ENCODE results near the gene LTA4H.

The LTA4H gene

DNA sequence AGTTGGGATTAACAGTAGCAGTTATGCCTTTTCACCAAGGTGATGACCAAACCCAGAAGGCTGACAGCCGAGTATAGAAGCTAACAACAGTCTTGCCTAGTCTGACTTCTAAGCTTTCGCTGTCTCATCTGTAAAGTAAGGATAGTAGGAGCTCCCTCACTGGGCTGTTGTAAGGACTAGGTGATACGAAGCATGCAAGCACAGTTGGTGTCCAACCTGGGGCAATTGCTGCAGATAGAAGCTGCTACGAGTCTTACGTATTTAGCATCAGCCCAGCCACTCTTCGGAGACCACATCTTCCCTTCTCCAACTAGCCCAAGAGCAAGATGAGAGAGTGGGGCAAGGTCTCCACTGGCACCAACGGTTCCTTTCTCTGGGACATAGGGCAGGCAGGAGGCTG, 45.3 kb downstream of the LTA4H start:
- TF ChIP-seq, protein P1, sequence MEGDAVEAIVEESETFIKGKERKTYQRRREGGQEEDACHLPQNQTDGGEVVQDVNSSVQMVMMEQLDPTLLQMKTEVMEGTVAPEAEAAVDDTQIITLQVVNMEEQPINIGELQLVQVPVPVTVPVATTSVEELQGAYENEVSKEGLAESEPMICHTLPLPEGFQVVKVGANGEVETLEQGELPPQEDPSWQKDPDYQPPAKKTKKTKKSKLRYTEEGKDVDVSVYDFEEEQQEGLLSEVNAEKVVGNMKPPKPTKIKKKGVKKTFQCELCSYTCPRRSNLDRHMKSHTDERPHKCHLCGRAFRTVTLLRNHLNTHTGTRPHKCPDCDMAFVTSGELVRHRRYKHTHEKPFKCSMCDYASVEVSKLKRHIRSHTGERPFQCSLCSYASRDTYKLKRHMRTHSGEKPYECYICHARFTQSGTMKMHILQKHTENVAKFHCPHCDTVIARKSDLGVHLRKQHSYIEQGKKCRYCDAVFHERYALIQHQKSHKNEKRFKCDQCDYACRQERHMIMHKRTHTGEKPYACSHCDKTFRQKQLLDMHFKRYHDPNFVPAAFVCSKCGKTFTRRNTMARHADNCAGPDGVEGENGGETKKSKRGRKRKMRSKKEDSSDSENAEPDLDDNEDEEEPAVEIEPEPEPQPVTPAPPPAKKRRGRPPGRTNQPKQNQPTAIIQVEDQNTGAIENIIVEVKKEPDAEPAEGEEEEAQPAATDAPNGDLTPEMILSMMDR (IDR thresholded peaks at IDR 0.05), result no peak
- Histone ChIP-seq H3K4me3 (no peak overlapping the region), H3K27ac (no peak overlapping the region), H3K9me3 (no peaks in the 10 kb centered on the region), H3K36me3 (no peaks in the 10 kb centered on the region), H3K4me1 (no peaks in the 10 kb centered on the region), H3K27me3 (no peaks in the 10 kb centered on the region)
- DNase-seq, result no peak
- intact Hi-C loops (cut with DNase I; ENCODE audit: low total_unique reads), result loop anchor here (10.0 kb wide), 1 partner anchor 415 kb away; no protein-coding TSS in a partner anchor

DNA sequence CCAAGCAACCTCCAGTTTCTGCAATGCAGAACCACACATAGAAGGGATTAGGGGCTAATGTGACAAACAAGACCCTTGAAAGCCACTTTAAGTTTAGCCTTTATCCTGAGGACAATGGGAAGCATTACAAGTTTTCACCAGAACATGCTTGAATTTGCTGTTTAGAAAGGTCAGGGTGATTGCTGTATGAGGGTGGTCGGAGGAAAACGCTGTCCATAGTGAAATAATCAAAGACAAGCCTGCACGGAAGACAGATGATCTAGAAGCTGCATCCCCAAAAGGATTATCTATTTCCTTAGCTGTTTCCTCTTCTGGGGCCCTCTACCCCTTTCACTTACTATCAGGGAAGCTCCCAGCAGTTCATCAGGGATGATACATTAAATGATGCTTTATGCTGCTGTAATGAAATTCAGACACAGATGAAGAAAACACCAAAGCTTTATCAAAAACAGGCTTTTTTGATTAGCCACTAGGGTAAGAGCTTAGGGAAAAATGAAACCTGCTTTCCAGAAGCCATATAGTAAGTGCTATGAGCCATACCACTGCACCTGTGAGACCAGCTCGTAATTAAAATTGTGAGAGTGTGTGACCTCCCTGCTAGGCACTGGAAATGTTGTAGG, 45.8 kb downstream of the LTA4H start:
- TF ChIP-seq, protein P1 (IDR thresholded peaks at IDR 0.05), result no peak
- intact Hi-C loops (cut with DNase I; ENCODE audit: low total_unique reads), result loop anchor here (10.0 kb wide), 1 partner anchor 415 kb away; no protein-coding TSS in a partner anchor
- no peak for DNase-seq
- Histone ChIP-seq H3K36me3 (no peaks in the 10 kb centered on the region), H3K4me1 (no peaks in the 10 kb centered on the region), H3K9me3 (no peaks in the 10 kb centered on the region), H3K27ac (no peak overlapping the region), H3K27me3 (no peaks in the 10 kb centered on the region), H3K4me3 (no peak overlapping the region)

DNA sequence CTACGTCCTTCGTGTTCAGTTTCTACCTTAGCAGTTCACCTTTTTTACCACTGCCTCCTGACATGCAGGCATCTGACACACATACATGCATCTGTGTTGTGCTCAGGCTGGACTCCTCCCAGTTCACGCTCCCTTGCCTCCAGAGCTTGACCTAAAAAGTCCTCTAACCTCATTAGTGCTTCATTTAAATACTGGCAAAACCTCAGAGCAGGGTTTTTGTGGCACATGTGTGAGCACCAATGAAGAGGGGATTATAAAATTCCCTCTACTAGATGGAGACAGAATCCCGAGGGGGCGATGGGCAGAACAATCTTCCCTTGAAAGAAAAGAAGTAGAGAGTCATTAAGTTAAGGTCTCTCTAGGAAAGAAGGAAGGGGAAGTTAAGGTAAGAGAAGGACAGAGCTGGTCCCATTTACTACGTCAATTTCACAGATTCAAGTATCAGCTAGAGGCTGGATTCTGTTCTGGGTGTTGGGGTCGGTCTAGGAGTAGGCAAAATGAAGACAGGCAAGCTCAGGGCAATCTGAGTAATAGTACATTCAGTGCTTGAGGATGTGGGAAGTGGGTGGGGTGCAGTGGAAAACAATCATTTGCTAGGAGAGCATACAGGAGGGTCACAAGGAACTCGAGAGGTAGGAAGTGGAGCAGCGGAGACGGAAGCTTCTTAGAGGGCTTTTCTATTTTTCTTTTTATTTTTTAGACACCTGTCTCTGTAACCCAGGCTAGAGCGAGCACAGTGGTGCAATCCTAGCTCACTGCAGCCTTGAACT, 46.7 kb downstream of the LTA4H start:
- intact Hi-C loops (cut with DNase I; ENCODE audit: low total_unique reads), result no loop called here
- Histone ChIP-seq H3K4me1 (no peaks in the 10 kb centered on the region), H3K9me3 (no peaks in the 10 kb centered on the region), H3K27ac (no peak overlapping the region), H3K36me3 (no peaks in the 10 kb centered on the region), H3K27me3 (no peaks in the 10 kb centered on the region), H3K4me3 (no peak overlapping the region)
- DNase-seq, result no peak
- TF ChIP-seq, protein P1 (IDR thresholded peaks at IDR 0.05), result no peak

DNA sequence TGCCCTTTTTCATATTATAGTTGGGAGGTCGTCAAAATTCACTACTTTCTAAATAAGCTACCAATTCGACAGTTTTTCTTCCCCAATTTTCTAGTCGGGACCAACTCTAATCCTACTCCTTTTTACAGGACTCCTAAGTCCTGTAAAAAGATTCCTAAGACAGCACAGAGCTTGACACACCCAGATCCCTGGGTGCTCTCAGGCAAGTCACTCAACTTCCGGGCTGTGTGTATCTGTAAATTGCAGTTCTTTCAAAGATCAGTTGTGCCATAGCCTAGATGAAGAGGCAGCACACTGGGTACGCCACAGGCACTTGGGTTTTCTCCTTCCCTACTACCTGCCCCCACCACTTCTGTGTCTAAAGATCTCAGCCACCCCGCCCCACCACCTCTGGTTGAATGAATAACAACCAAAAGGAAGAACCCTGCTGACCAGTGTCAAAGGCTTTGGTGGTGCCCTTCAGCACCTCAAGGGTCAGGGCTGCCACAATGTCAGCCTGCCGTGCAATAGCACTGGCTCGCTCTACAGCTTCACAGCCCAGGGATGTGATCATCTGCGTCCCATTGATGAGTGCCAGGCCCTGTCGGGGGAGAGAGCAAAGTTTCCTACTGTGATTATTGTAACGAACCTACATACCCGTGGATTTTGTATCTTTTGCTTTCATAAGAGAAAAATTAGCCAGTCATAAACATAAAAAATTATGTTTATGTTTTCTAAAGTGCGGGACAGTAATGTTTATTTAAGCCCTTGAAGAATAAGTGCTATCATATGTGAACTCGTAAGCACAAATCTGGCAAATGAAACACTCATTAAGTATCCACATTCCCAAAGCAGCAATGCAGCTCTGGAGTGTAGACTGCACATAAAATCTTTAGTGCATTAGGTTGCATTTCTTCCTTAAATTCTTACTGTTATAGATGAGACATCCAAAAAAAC, 48.5 kb downstream of the LTA4H start:
- Histone ChIP-seq H3K4me1 (no peaks in the 10 kb centered on the region), H3K27me3 (no peaks in the 10 kb centered on the region), H3K4me3 (no peak overlapping the region), H3K27ac (no peak overlapping the region), H3K36me3 (no peaks in the 10 kb centered on the region), H3K9me3 (no peaks in the 10 kb centered on the region)
- intact Hi-C loops (cut with DNase I; ENCODE audit: low total_unique reads), result no loop called here
- no peak for DNase-seq
- TF ChIP-seq, protein P1 (IDR thresholded peaks at IDR 0.05), result no peak

DNA sequence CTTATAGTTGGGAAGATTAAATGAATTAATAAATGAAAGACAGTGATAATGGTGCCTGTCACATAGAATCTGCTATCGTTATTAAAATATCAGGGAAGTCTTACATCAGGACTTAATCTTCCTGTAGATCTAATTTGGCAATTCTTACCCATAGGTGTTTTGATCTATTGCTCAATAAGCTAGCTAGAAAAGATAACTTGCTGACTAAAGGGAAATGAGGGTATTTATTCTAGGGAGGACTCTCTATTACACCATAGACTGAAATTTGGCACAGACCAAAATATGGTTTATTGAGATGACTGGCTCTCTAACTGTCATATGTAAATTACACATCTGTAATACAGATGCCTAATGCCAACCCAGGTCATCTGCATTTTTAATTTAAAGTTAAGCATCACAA, 50.7 kb downstream of the LTA4H start:
- H3K27me3 ChIP-seq, result no peaks in the 10 kb centered on the region
- no peak overlapping the region for H3K4me3 ChIP-seq
- H3K9me3 ChIP-seq, result no peaks in the 10 kb centered on the region
- H3K36me3 ChIP-seq, result no peaks in the 10 kb centered on the region
- TF ChIP-seq, protein P1 (IDR thresholded peaks at IDR 0.05), result no peak
- intact Hi-C loops (cut with DNase I; ENCODE audit: low total_unique reads), result no loop called here
- H3K4me1 ChIP-seq, result no peaks in the 10 kb centered on the region
- H3K27ac ChIP-seq, result no peak overlapping the region
- no peak for DNase-seq

Data from tibial artery (tissue), 4 donors.